Esophagus muscularis mucosa (tissue), 4 donors: Measurements from ENCODE around the gene MATN1. TPM values are rescaled to one million over a fixed set of nuclear protein-coding genes. Genes with fewer than 3 reads are reported as not detected.

Experiments used
- DNase-seq: peaks from one replicate; pipeline ENCODE4 v3.0.0-alpha.2; 2017; ENCODE audit errors: extremely low spot score
- H3K27ac ChIP-seq, 4 donors: fragments of 200-600 bp; sonication (generic); replicated peaks in 1 of 4; 1 replicate in 3 of 4; 2 replicates in 1 of 4; pipeline ENCODE4 v1.5.1; 2016 to 2019; ENCODE audit warnings: mild to moderate bottlenecking in 1 of 4
- H3K27me3 ChIP-seq, 4 donors: fragments of 200-600 bp; sonication (generic); one replicate each; pipeline versions ENCODE4 v1.5.1 to v1.6.0; 2016 to 2019
- H3K36me3 ChIP-seq, 4 donors: fragments of 200-600 bp; sonication (generic); one replicate each; pipeline ENCODE4 v1.5.1; 2016 to 2019
- H3K4me1 ChIP-seq, 4 donors: fragments of 200-600 bp; sonication (generic); one replicate each; pipeline ENCODE4 v1.5.1; 2016 to 2019
- H3K4me3 ChIP-seq, 4 donors: fragments of 200-600 bp; sonication (generic); 1 replicate in 2 of 4; 2 replicates in 2 of 4; pipeline ENCODE4 v1.5.1; 2016 to 2019; ENCODE audit warnings: mild to moderate bottlenecking in 4 of 4, moderate library complexity in 1 of 4
- H3K9me3 ChIP-seq, 4 donors: fragments of 200-600 bp; sonication (generic); 1 replicate in 3 of 4; 2 replicates in 1 of 4; pipeline ENCODE4 v1.5.1; 2016 to 2019
- CTCF ChIP-seq, 3 experiments: fragments of 200-600 bp in 2 of 3; fragments of 450-650 bp in 1 of 3; sonication (generic) in 2 of 3; IDR thresholded peaks; one replicate each; pipeline ENCODE4 v1.5.1; 2017 to 2019; ENCODE audit warnings: antibody characterized with exemption in 3 of 3, mild to moderate bottlenecking in 2 of 3, moderate library complexity in 1 of 3
- EP300 ChIP-seq: sonication (generic); formaldehyde crosslinking; IDR thresholded peaks from one replicate; pipeline ENCODE4 v1.6.1; 2017; ENCODE audit warnings: antibody characterized with exemption
- POLR2A ChIP-seq: fragments of 450-650 bp; IDR thresholded peaks from one replicate; pipeline ENCODE4 v1.6.1; 2017; ENCODE audit warnings: antibody characterized with exemption, moderate library complexity, mild to moderate bottlenecking, low read depth
- POLR2AphosphoS5 ChIP-seq, 2 donors: sonication (generic); formaldehyde crosslinking; IDR thresholded peaks; one replicate each; pipeline ENCODE4 v1.6.1; 2017; ENCODE audit warnings: antibody characterized with exemption in 2 of 2
- WGBS: methylation state at CpG from one replicate; pipeline ENCODE4 v1.1.5; 2018; 5-methylcytosine and 5-hydroxymethylcytosine counted together
- intact Hi-C: fragments of 100-400 bp; cut with DNase I; formaldehyde crosslinking; loops from one replicate; pipeline ENCODE4 v1.15.1; 2023
- small RNA-seq, 3 donors: library from RNA; depleted of rRNA; stranded (forward); fragments of <200 nt; gene quantifications; one replicate each; pipeline ENCODE3, GENCODE V24; 2016
- total RNA-seq, 4 donors: library from RNA; depleted of rRNA; stranded (reverse); fragments of >200 nt; gene quantifications; one replicate each; pipeline versions ENCODE4 v1.1.0 to v1.2.1, GENCODE V29; 2016

The MATN1 gene
- total RNA-seq, 4 donors from 2014 or later: not detected

- TF ChIP-seq POLR2AphosphoS5 (IDR thresholded peaks at IDR 0.05): no peak
- no peak for TF ChIP-seq EP300
- no peak for TF ChIP-seq CTCF (IDR thresholded peaks at IDR 0.05)
- TF ChIP-seq POLR2A: no peak
- H3K9me3 ChIP-seq: no peaks in the 10 kb centered on the region
- H3K36me3 ChIP-seq: no peaks in the 10 kb centered on the region
- WGBS: 88% methylated on average over 16 of the region's 17 CpGs
- intact Hi-C loops: no loop called here
- H3K4me3 ChIP-seq: no peak overlapping the region
- H3K27ac ChIP-seq: no peak overlapping the region
- no peak for DNase-seq
- H3K4me1 ChIP-seq: peaks cover 0 to 16% (median 0%) of the 10 kb centered on the region in 4 donors
- H3K27me3 ChIP-seq: peaks cover 0 to 4% (median 0%) of the 10 kb centered on the region in 4 donors
Observed at GRCh38 chr1:30664103-30664755, 59.2 kb downstream of the MATN1 start.

GRCh38 chr1:30663596-30664091 is 59.7 kb downstream of the MATN1 start:
- intact Hi-C loops: no loop called here
- peaks cover 0 to 10% (median 0%) of the 10 kb centered on the region in 4 donors for H3K4me1 ChIP-seq
- TF ChIP-seq POLR2A (no peak), CTCF (IDR thresholded peaks at IDR 0.05) (no peak), POLR2AphosphoS5 (IDR thresholded peaks at IDR 0.05) (no peak), EP300 (no peak)
- 65% methylated on average over 13 of the region's 13 CpGs for WGBS
- H3K27ac ChIP-seq: no peak overlapping the region
- no peaks in the 10 kb centered on the region for H3K36me3 ChIP-seq
- no peaks in the 10 kb centered on the region for H3K9me3 ChIP-seq
- peaks cover 0 to 7% (median 0%) of the 10 kb centered on the region in 4 donors for H3K27me3 ChIP-seq
- H3K4me3 ChIP-seq: no peak overlapping the region
- DNase-seq: no peak

GRCh38 chr1:30662291-30662840 is 61.0 kb downstream of the MATN1 start:
- 85% methylated on average over 6 of the region's 9 CpGs for WGBS
- DNase-seq: no peak
- no peak for TF ChIP-seq EP300
- TF ChIP-seq POLR2AphosphoS5 (IDR thresholded peaks at IDR 0.05): no peak
- TF ChIP-seq CTCF (IDR thresholded peaks at IDR 0.05): no peak
- TF ChIP-seq POLR2A: no peak
- no peaks in the 10 kb centered on the region for H3K36me3 ChIP-seq
- H3K27ac ChIP-seq: no peak overlapping the region
- peaks cover 0 to 14% (median 0%) of the 10 kb centered on the region in 4 donors for H3K27me3 ChIP-seq
- no peaks in the 10 kb centered on the region for H3K4me1 ChIP-seq
- H3K9me3 ChIP-seq: no peaks in the 10 kb centered on the region
- intact Hi-C loops: no loop called here
- H3K4me3 ChIP-seq: no peak overlapping the region

- DNase-seq: no peak
- Histone ChIP-seq H3K27me3 (peaks cover 0 to 24% (median 3%) of the 10 kb centered on the region in 4 donors), H3K36me3 (no peaks in the 10 kb centered on the region), H3K4me3 (no peak overlapping the region), H3K9me3 (no peaks in the 10 kb centered on the region), H3K4me1 (no peaks in the 10 kb centered on the region), H3K27ac (no peak overlapping the region)
- 91% methylated on average over 8 of the region's 10 CpGs for WGBS
- TF ChIP-seq EP300 (no peak), POLR2A (no peak), POLR2AphosphoS5 (IDR thresholded peaks at IDR 0.05) (no peak), CTCF (IDR thresholded peaks at IDR 0.05) (no peak)
- intact Hi-C loops: no loop called here
Observed at GRCh38 chr1:30661311-30661710, 62.1 kb downstream of the MATN1 start.

Small RNAs within 50 kb of the gene (small RNA-seq; reads per million reads assigned to genes)
- 0 reads per million in 3 donors for gene MIR4420

Other genes starting within 250 kb of the MATN1 start
- gene LAPTM5, start 34.2 kb upstream of the MATN1 start, total RNA-seq: 10 to 100 TPM; 32.4 to 83.7 (median 36.3) TPM
- 100 to 1,000 TPM in 1 of 4 donors, 10 to 100 TPM in 3; 44.1 to 101 (median 56.5) TPM for gene SDC3, start 185.2 kb upstream of the MATN1 start, total RNA-seq